ENCODE data around the gene RIMKLB.
A peak's percentile ranks its signal among the peaks of the same experiment; 100 is the strongest.

Gene RIMKLB, protein sequence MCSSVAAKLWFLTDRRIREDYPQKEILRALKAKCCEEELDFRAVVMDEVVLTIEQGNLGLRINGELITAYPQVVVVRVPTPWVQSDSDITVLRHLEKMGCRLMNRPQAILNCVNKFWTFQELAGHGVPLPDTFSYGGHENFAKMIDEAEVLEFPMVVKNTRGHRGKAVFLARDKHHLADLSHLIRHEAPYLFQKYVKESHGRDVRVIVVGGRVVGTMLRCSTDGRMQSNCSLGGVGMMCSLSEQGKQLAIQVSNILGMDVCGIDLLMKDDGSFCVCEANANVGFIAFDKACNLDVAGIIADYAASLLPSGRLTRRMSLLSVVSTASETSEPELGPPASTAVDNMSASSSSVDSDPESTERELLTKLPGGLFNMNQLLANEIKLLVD

DNA sequence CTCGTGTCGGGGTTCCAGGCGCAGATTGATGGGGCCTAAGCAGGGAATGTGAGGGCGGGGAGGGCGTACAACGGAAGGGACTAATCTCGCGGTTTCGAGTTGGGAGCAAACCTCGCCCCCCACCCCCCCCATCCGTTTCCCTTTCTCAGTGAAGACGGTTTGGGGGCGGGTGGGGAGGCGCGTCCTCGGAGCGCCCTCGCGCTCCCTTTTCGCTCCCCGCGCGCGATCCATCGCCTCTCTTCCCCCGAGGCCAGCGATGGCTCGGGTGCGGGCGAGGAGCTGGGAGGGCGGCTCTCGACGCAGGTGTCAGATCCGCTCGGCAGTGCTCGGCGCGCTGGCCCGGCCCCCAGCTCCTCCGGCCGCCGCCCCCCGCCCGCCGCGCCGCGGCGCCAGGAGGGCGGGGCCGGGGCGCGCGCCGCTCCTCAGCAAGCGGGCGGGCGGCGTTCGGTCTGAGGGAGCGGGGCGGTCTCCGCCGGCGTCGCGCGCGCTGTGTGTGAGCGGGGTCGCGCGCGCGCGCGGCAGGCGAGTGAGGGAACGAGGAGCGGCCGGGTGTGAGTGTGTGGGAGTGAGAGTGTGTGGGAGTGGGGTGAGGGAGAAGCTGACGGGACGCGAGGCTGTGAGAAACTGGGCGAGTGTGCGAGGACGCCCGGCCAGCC, at the start of gene RIMKLB:
RIMKLB (plus strand) TSS at position 516 of the 656 bp plus-strand sequence. CDS start 15,876 bp downstream, outside the sequence.
- peak; percentile 87 for DNase-seq (ENCODE audit: low spot score)

DNA sequence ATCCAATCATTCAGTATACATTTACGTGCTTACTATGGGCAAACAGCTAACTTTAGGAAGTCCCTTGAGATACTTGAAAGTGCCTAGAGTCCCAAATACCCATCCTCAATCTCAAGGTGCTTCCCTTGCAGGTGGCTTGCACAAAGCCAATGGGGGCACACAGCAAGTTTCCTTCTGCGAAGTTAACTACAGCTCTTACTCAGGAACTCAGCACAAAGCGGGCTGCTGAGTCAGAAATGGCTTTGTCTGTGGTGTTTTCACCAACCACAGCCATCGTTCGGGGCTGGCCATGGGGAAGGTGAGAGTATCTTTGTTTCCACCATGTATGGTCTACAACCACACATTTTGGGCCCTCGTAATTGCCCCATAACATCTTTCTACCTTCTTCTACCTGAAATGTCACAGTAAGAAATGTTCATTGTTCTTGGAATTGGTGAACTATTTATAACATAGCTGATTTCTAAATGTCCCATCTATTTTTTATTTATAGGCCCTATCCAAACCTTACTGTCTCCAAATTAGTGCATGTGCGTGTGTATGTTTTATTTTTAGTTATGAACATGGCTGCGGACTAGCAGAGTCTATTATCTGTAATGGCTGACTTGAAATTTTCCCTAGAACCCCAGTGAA, 49.1 kb upstream of the RIMKLB start:
- no peak for DNase-seq (ENCODE audit: low spot score)

DNA sequence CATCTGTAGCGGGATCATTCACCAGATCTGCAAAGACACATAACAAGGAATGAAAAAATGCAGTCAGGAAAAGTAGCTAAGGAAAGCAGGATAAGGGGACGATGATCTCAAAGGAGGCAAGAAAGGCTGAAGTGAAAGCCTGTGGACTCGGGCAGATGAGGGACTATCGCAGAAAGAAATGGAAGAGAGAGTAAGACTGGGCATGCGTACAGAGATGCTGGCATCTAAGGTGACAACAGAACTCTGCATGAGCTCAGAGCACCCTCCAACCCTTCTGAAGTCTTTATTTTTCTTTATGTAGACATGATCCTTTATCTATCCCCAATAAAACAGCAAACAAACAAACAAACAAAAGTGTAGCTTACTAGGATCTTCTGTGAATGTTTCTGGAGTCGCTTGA, 42.4 kb upstream of the RIMKLB start:
- DNase-seq (ENCODE audit: low spot score): no peak

DNA sequence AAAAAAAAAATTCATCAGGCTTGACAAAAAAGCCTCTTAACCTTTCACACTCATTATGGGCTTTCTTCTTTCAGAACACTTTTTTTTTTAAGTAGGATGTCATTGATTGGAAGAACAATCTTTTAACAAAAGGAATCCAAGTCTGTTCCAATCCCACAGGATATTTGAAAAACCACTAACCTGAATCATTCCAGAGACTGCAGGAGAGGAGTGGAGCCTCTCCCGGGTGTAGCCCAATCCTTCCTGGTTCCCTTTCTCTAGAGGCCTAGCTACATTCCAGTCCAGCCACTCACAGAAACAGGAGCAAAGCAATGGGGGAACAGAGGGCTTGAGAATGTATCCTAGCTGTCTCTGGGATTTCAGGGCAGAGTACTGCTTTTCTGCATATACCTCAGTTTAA, 39.4 kb upstream of the RIMKLB start:
- DNase-seq (ENCODE audit: low spot score): no peak

DNA sequence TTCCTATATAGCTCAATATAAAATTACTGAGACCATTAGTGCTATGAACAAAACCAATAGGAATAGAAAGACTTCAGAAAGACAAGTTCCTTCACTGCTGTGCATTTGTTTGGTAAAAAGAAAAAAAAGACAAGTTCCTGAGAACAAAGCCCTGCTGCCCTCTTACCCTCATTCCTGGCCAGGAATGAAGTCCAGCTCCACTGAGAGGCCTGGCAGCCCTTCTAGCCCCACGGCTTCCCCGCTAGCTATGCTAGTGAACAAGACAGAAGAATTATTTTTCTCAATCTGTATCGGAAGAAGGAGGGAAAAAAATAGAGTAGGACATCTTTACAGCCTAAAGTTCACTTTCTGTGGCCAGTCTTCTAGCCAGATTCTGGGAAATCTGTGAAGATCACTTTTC, 36.8 kb upstream of the RIMKLB start:
- DNase-seq (ENCODE audit: low spot score): no peak

DNA sequence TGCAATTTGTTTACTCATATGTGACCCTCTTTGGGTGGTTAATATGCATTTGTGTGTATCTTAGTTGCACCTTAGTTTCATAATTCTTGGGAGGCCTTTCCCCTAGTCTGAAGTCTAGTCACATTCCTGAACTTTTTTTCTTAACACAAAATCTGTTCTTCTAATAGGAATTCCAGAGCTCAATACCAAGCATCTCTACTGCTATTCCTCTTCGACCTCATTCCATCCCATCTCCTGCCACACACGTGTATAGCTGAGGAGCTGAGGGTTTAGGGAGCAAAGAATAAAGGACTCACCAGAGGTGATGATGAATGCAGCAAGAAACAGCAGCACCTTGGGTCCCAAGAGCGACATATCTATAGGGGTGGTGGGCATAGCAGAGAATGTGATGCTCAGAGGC, 36.0 kb upstream of the RIMKLB start:
- DNase-seq (ENCODE audit: low spot score): no peak

DNA sequence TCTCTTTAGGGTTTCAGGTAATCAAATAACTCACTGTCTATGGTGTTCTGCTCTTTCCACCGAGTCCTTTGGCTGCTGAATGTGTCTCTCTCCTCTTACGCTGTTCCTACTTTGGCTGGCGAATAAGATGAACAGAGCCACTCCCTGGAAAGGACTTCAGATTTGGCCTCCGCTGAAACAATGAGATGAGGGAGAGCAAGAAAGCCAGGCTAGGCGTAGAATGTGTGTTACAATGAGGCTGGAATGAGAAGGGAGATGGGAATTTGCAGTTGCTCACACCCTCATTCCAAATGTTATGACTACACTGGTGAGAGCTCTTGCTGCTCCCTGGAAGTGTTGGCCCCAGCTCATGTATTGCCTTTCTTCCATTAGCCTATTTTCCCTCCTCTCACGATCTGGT, 35.2 kb upstream of the RIMKLB start, which contains the start of gene MFAP5:
MFAP5 (minus strand) TSS at position 234 of the 400 bp plus-strand sequence. CDS start 722 bp downstream, outside the sequence.
- DNase-seq (ENCODE audit: low spot score): no peak

DNA sequence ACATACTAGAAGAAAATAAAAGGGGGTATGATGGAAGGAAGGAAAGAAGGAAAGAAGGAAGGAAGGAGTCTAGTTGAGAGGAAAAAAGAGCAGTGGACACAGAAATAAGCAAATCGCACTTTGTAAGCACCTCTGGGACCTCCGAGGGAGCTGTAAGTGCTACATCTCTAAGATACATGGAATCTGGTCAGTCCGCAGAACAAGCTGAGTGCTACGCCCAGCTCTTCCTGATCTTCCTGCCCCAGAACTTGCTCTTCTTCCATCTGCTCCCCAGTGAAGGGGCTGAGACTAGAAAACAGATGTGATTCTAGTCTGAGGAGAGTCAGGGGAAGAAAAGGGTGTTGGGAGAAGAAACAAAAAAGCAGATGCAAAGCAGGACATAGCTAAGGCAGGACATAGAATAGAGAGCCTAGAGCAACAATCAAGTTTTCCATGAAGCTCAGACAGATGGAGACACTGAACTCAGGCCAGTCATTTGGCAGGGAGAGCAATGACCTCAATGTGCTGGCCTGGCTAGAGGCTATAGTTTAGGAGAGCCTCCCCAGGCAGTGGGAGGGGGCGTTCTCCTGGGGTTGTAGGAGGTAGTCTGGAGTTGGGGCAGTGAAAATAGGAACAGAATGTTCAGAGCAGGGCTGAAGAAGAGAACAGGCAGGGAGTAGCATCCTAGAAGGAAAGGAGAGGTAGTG, 33.4 kb upstream of the RIMKLB start:
- no peak for DNase-seq (ENCODE audit: low spot score)

DNA sequence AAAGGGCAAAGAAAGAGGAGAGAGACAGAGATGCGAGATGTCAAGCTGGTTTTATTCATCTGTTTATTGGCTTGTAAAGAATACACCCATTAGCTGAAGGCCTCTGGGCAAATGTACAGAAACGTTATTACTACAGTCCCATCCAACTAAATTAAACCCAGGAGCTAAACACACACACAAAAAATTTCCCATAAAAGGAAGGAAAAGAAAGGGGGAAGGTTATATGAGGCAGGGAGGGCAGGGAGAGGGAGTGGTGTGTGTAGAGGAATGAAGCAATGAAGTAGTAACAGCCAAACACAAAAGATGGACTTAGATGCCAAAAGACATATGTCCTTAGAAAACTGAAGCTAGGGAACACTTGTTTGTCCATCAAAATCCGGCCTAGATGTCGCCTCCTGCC, 32.0 kb upstream of the RIMKLB start:
- DNase-seq (ENCODE audit: low spot score): no peak

DNA sequence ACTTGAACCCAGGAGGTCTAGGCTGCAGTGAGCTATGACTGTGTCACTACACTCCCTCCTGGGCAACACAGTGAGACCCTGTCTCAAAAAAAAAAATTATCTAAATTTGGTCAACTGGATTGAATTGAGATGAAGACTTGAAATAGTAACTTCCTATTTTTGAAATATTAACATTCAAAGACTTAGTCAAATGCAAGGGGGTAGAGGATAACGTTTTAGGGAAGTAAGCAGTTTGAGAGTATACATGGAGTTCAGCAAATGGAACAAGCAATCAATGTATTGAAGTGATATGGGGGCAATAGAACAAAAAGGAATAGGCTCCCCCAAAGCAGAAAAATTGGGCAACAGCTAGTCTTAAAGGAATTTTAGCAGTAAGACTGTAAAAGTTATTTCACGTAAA, 30.5 kb upstream of the RIMKLB start:
- peak; percentile 54 for DNase-seq (ENCODE audit: low spot score)

DNA sequence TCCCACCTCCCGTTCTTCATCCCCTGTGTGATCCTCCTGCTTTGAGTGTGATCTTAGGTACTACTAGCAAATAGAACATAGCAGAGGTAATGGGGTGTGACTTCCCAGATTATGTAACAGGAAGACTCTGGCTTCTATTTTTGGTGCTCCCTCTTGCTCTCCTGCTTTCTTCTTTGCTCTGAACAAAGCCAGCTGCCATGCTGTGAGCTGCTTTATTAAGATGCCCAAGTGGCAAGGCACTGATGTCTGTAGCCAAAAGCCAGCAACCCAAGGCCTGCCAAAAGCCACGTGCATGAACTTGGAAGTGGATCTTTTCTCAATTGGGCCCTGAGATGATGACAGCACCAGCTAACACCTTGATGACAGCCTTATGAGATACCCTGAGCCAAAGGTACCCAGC, 29.4 kb upstream of the RIMKLB start:
- no peak for DNase-seq (ENCODE audit: low spot score)

DNA sequence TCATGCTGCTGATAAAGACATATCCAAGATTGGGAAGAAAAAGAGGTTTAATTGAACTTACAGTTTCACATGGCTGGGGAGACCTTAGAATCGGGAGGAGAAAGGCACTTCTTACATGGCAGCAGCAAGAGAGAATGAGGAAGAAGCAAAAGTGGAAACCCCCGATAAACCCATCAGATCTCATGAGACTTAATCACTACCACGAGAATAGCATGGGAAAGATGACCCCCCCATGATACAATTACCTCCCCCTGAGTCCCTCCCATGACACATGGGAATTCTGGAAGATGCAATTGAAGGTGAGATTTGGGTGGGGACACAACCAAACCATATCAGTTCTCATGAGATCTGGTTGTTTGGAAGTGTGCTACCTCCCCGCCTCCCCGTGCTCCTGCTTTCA, 25.4 kb upstream of the RIMKLB start:
- no peak for DNase-seq (ENCODE audit: low spot score)

DNA sequence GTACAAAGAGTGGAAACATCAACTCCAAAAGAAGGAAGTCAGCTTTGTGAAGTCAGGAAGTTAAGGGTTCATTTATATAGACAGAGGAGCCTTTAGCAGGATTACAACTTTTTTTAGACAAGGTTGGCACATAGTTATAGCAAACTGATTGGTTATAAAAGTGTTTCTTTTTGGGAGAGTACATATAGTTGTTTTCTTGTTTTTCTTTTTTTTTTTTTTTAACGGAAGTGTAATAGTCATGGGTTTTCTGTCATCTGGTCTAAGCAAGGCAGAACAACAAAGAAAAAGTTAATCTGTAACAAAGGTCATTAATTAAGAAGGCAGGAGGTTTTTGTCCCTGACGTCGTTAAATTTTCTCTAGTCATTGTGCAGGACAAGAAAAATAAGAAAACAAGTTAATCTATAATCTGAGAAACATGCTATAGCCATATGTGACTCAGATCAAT, 22.2 kb upstream of the RIMKLB start:
- no peak for DNase-seq (ENCODE audit: low spot score)

DNA sequence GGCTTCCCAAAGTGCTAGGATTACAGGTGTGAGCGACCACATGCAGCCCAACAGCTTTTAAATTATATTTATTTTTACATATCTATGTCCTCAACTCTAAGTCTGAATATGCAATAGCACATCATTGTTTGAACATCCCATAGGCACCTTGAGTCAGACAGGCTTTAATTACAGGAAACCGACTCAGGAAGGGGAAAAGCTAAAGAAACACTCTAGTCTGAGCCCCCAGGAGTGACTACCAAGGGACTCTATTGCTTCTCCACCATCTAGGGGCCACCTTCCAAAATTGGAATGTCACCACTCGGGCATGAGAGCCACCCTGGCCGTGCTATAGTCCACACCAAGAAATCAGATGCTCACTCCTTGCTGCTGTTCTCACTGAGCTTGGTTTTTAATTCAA, 21.1 kb upstream of the RIMKLB start:
- no peak for DNase-seq (ENCODE audit: low spot score)

DNA sequence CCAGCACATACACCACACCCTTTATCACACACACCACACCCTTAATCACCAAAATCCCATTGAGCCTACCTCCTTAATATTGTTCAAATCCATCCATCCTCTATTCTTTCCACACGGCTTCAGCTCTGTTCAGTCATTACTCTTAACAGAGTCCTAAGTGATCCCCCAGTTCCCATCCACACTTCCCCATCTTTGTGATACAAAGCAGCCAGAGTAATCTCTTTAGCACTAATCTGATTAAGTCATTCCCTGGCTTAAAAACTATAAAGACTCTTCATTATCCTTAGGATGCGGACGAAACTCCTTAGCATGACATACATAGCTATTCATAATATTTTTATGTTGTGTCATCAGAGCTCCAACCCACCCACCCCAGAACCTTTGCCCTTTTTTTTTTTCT, 20.4 kb upstream of the RIMKLB start:
- DNase-seq (ENCODE audit: low spot score): no peak

DNA sequence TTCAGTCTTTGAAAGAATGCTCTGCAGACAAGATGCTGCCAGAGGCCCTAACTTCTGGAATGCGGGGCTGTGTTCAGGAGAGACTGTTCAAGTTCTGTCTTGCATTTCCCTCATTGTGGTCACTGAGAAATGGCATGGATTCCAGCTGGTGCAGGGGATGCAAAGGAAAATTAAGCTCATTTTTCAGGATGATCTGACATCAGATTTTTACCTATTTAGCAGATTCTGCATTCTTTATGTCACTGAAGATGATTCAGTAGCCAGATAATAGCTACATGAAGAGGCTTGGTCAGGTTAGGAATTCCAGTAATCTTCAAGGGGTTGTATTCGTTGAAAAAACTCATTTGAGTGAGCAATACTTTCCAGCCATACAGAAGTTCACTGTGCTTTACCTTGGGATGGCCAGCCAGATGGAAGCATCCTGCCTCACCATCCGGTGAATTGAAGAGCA, 19.1 kb upstream of the RIMKLB start:
- no peak for DNase-seq (ENCODE audit: low spot score)

DNA sequence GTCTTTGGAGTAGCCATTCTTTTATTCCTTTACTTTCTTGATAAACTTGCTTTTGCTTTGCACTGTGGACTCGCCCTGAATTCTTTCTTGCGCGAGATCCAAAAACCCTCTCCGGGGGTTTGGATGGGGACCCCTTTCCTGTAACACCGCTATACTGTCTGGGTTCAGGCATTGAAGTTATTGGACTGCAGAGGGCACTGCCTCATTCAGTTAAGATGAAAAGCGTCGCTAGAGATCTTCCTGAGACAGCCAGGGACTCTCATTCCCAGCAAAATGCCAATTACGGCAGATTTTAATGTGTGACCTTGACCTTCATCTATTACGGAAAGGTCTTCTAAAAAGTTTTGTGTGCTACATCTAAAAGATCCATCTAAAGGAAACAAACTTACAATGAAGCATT, 17.3 kb upstream of the RIMKLB start:
- no peak for DNase-seq (ENCODE audit: low spot score)

DNA sequence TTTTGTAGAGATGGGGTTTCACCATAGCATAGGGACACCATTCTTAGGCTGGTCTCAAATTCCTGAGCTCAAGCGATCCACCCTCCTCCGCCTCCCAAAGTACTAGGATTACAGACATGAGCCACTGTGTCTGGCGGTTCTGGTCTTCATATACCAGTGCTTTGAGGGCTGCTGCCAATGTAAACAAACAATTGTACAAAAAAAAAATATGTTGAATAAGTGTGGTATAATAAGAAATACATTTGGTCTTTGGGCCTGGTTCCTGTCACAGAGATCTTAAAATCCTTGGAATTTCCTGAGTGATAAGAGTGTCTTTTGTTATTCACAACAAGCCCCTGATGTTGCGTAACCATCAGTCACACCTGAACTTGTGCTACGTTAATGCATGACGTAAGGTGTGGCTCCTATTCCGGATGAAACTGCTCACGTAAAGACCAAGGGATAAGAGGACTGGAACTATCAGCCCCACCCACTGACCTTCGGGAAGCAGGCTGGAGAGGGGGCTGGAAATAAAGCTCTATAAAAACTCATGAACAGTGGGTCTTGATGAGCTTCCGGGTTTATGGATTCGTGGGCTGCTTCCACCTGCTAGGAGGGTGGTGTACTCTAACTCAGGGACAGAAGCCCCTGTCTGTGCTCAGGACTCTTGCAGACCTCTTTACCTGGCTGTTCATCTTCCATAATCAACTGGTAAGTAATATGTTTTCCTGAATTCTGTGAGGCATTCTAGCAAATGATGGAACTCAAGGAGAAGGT, 16.5 kb upstream of the RIMKLB start:
- no peak for DNase-seq (ENCODE audit: low spot score)

DNA sequence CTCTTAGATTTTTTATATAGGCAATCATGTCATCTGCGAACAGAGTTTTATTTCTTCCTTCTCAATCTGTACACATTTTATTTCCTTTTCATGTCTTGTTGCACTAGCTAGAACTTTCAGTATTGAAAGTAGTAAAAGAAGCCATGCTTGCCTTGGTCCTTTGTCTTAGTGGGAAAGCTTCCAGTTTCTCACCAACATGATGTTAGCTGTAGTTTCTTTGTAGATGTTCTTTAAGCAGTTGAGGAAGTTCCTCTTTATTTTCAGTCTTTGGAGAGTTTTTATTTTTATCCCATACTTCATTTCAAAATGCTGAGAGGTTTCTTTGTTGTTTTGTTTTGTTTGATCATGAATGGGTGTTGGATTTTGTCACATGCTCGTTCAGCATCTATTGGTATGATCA, 12.7 kb upstream of the RIMKLB start:
- DNase-seq (ENCODE audit: low spot score): no peak

DNA sequence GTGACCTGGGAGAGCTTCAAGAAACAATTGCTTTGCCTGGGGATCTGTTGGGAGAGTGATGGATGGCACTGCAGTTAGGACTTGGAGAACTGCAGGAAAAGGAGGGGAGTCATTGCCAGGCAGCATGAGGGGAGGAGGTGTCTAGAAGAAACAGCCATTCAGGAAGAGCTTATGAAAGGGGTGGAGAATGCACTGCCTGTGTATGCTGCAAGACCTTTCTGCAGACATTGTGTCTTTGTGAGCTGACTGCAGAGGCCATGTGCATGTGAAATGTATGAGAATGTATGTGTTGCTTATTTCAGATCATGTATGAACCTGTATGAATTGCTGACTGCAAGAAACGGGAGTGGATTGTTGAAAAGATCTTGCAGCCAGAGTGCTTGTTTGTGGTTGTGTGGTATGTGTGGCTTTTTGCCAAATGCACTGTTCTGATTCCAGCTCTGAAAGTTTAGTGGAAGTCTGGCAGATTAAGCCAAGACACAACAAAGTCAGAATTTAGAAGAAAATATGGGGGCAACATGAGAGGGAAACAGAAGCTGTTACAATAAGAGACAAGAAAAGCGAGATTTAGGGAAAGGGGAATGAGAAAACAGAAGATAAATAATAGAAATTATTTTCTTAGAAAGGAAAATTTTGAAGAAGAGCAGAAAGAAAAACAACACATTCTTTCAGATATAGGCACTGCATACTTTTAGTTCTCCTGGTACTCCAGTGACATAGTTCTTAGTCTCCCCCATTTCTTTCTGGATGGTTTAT, 9.8 kb upstream of the RIMKLB start:
- peak; percentile 77 for DNase-seq (ENCODE audit: low spot score)

DNA sequence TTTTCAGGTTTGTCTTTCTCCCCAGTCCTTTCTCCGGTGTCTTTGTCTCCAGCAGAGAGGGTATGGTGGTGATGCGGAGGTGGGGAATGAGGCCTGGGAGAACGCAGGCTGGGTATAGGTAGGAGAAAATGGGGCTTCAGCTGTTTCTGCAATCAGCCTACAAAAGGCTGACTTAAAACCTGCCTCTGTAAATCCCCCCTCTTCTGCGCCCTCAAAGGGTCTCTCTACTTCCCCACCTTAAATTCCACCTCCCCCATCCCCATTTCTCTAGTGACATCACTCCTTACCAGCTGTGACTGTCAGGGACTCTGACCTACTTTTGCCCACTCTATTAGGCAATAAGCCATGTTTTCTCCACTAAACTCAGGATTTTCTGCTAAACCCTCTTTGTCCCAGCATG, 8.1 kb upstream of the RIMKLB start:
- DNase-seq (ENCODE audit: low spot score): no peak

All from NAMALWA (cell line).